ENCODE measurements around the gene CRIP2.

The CRIP2 gene

GRCh38 chr14:105477660-105478397, 3.2 kb downstream of the CRIP2 start:
- DNase-seq, result no peak

- DNase-seq, result no peak
These were observed 4.0 kb downstream of the CRIP2 start for GRCh38 chr14:105478398-105479251.

- DNase-seq, result no peak
These were observed 5.0 kb downstream of the CRIP2 start for GRCh38 chr14:105479431-105480158.

- DNase-seq, result no peak
These were observed 5.7 kb downstream of the CRIP2 start for GRCh38 chr14:105480199-105480746.

- peak; percentile 31 for DNase-seq
These were observed 6.5 kb downstream of the CRIP2 start for GRCh38 chr14:105480807-105481801.

GRCh38 chr14:105481886-105482457, 7.4 kb downstream of the CRIP2 start:
- DNase-seq, result peak; percentile 41

GRCh38 chr14:105482486-105483110, 8.0 kb downstream of the CRIP2 start:
- DNase-seq, result no peak

GRCh38 chr14:105483300-105484068, 8.9 kb downstream of the CRIP2 start:
- DNase-seq, result no peak

GRCh38 chr14:105484069-105484996, 9.7 kb downstream of the CRIP2 start:
- no peak for DNase-seq

GRCh38 chr14:105484997-105485393, 10.4 kb downstream of the CRIP2 start:
- DNase-seq, result no peak

- DNase-seq, result peak; percentile 26
These were observed 11.1 kb downstream of the CRIP2 start for GRCh38 chr14:105485739-105486162.

- DNase-seq, result no peak
These were observed 11.7 kb downstream of the CRIP2 start, which contains the start of gene CRIP1 for GRCh38 chr14:105486163-105486973. Gene CRIP1 (plus strand): TSS chr14:105486886. CDS start chr14:105487260, 374 bp downstream.

GRCh38 chr14:105486974-105487448, 12.4 kb downstream of the CRIP2 start:
- no peak for DNase-seq

- no peak for DNase-seq
These were observed 12.9 kb downstream of the CRIP2 start for GRCh38 chr14:105487449-105487985.

GRCh38 chr14:105487986-105488777, 13.6 kb downstream of the CRIP2 start:
- DNase-seq, result no peak

GRCh38 chr14:105488781-105489541, 14.3 kb downstream of the CRIP2 start:
- DNase-seq, result no peak

All from GF-D8 (cell line).